ENCODE measurements around the gene FTL.

DNA sequence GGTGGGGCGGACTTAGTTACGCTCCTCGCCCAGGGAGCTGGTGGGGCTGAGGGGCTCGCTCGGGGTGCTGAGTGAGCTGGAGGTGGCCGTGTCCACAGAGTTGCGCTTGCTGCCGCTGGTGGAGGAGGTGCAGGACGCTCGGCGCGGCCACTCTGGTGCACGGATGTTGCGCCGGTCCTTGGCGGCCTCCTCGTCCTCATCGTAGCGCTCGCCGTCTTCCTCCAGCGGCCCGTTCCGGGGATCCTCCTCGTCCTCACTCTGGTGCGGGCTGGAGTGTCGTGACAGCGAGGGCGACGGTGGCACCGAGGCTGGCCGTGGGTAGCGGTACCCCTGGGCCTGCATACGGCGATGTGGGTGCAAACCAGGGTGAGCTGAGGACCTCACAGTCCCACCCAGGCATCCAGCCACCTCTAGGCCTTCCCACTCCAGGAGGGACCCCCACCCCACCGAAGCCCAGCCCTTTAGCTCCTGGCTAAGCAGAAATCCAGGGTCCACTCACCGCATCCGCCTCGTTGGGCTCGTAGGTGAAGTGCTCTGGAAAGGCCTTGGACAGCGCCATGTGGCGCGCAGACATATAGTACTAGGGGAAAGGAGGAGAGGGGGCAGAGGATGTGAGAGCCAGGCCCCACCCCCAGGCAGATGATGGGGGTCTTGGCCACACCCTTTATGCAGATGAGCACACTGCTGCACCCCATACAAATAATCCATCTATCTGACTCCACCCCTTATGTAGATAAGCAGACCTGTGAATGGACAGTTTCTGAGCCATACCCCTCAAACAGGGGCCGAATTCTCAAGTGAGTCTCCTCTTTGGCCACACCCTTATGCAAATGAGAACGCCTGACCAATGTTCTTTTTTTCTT lies 4.4 kb downstream of the FTL start:
- TF ChIP-seq, protein P1, sequence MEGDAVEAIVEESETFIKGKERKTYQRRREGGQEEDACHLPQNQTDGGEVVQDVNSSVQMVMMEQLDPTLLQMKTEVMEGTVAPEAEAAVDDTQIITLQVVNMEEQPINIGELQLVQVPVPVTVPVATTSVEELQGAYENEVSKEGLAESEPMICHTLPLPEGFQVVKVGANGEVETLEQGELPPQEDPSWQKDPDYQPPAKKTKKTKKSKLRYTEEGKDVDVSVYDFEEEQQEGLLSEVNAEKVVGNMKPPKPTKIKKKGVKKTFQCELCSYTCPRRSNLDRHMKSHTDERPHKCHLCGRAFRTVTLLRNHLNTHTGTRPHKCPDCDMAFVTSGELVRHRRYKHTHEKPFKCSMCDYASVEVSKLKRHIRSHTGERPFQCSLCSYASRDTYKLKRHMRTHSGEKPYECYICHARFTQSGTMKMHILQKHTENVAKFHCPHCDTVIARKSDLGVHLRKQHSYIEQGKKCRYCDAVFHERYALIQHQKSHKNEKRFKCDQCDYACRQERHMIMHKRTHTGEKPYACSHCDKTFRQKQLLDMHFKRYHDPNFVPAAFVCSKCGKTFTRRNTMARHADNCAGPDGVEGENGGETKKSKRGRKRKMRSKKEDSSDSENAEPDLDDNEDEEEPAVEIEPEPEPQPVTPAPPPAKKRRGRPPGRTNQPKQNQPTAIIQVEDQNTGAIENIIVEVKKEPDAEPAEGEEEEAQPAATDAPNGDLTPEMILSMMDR (IDR thresholded peaks at IDR 0.05; ENCODE audit: low read depth, low read length, missing input control), result no peak
- no peak for TF ChIP-seq SP1 (IDR thresholded peaks at IDR 0.05)
- no peak for TF ChIP-seq JUND (IDR thresholded peaks at IDR 0.05)
- no peak for TF ChIP-seq RXRA (IDR thresholded peaks at IDR 0.05)
- no peak for TF ChIP-seq HNF4A (conservative IDR thresholded peaks at IDR 0.05)
- TF ChIP-seq EGR1 (IDR thresholded peaks at IDR 0.05; ENCODE audit: low read depth in 2 of 2), result no peak
- TF ChIP-seq TAF1 (conservative IDR thresholded peaks at IDR 0.05), result no peak
- no peak for TF ChIP-seq FOXA1 (IDR thresholded peaks at IDR 0.05)
